Endothelial cell (in vitro differentiated cells): ENCODE measurements around the gene IFNA8. TPM values are rescaled to one million over a fixed set of nuclear protein-coding genes. Genes with fewer than 3 reads are reported as not detected.
A peak's percentile ranks its signal among the peaks of the same experiment; 100 is the strongest.

Experiments
- DNase-seq: peaks from one replicate; pipeline ENCODE4 v3.0.0; 2021; ENCODE audit warnings: low spot score
- H3K27ac Mint-ChIP-seq: one replicate; pipeline ENCODE4 v1.8.0; 2021; ENCODE audit warnings: mixed read lengths, inconsistent platforms; ENCODE audit not compliant: unreplicated experiment
- H3K27me3 Mint-ChIP-seq: one replicate; pipeline ENCODE4 v1.8.0; 2021; ENCODE audit warnings: mild to moderate bottlenecking, moderate library complexity, mixed read lengths, inconsistent platforms; ENCODE audit not compliant: unreplicated experiment
- H3K36me3 Mint-ChIP-seq: one replicate; pipeline ENCODE4 v1.8.0; 2021; ENCODE audit warnings: mild to moderate bottlenecking, low read depth, mixed read lengths, inconsistent platforms; ENCODE audit not compliant: unreplicated experiment
- H3K4me1 Mint-ChIP-seq: one replicate; pipeline ENCODE4 v1.8.0; 2021; ENCODE audit warnings: mild to moderate bottlenecking, mixed read lengths, inconsistent platforms; ENCODE audit not compliant: unreplicated experiment
- H3K4me3 Mint-ChIP-seq: one replicate; pipeline ENCODE4 v1.8.0; 2021; ENCODE audit warnings: mild to moderate bottlenecking, mixed read lengths, inconsistent platforms; ENCODE audit not compliant: unreplicated experiment
- H3K9me3 Mint-ChIP-seq: one replicate; pipeline ENCODE4 v1.8.0; 2021; ENCODE audit warnings: mixed read lengths, inconsistent platforms; ENCODE audit not compliant: unreplicated experiment
- total RNA-seq: library from RNA; stranded (reverse); fragmentation: NEBNext Ultra II Directional; extraction: Animal tissue kit (Norgen Biotek cat#: 25700); gene quantifications from one replicate; pipeline ENCODE4 v1.2.1, GENCODE V29; 2021; ENCODE audit not compliant: unreplicated experiment
- TF ChIP-seq, protein P1 (sequence below): fragments of 200-600 bp; sonication (generic); IDR thresholded peaks from one replicate; pipeline ENCODE4 v1.5.0; 2021; ENCODE audit warnings: antibody characterized with exemption; ENCODE audit not compliant: unreplicated experiment

Gene IFNA8
- total RNA-seq, 1 donor from 2014 or later: not detected

- peaks cover 1% of the 10 kb centered on the region for H3K27me3 Mint-ChIP-seq
- H3K27ac Mint-ChIP-seq: no peak overlapping the region
- TF ChIP-seq, protein P1, sequence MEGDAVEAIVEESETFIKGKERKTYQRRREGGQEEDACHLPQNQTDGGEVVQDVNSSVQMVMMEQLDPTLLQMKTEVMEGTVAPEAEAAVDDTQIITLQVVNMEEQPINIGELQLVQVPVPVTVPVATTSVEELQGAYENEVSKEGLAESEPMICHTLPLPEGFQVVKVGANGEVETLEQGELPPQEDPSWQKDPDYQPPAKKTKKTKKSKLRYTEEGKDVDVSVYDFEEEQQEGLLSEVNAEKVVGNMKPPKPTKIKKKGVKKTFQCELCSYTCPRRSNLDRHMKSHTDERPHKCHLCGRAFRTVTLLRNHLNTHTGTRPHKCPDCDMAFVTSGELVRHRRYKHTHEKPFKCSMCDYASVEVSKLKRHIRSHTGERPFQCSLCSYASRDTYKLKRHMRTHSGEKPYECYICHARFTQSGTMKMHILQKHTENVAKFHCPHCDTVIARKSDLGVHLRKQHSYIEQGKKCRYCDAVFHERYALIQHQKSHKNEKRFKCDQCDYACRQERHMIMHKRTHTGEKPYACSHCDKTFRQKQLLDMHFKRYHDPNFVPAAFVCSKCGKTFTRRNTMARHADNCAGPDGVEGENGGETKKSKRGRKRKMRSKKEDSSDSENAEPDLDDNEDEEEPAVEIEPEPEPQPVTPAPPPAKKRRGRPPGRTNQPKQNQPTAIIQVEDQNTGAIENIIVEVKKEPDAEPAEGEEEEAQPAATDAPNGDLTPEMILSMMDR: no peak
- H3K4me1 Mint-ChIP-seq: peaks cover 2% of the 10 kb centered on the region
- H3K4me3 Mint-ChIP-seq: no peak overlapping the region
- no peak for DNase-seq
- H3K9me3 Mint-ChIP-seq: no peaks in the 10 kb centered on the region
- no peaks in the 10 kb centered on the region for H3K36me3 Mint-ChIP-seq
Measured at GRCh38 chr9:21398955-21399489, 9.9 kb upstream of the IFNA8 start.

GRCh38 chr9:21399956-21400355 is 9.0 kb upstream of the IFNA8 start:
- Mint-ChIP-seq H3K27me3 (peaks cover 1% of the 10 kb centered on the region), H3K4me1 (peaks cover 2% of the 10 kb centered on the region), H3K4me3 (no peak overlapping the region), H3K36me3 (no peaks in the 10 kb centered on the region), H3K27ac (no peak overlapping the region), H3K9me3 (no peaks in the 10 kb centered on the region)
- TF ChIP-seq, protein P1: no peak
- no peak for DNase-seq

- no peak overlapping the region for H3K27ac Mint-ChIP-seq
- peak; percentile 53 for DNase-seq
- H3K4me3 Mint-ChIP-seq: peak overlapping the region; percentile 89
- no peaks in the 10 kb centered on the region for H3K9me3 Mint-ChIP-seq
- no peaks in the 10 kb centered on the region for H3K4me1 Mint-ChIP-seq
- H3K27me3 Mint-ChIP-seq: peaks cover 4% of the 10 kb centered on the region
- H3K36me3 Mint-ChIP-seq: no peaks in the 10 kb centered on the region
- TF ChIP-seq, protein P1: no peak
Measured at GRCh38 chr9:21402386-21403251, 6.3 kb upstream of the IFNA8 start.

GRCh38 chr9:21404146-21404545 is 4.8 kb upstream of the IFNA8 start:
- Mint-ChIP-seq H3K27me3 (peaks cover 4% of the 10 kb centered on the region), H3K36me3 (no peaks in the 10 kb centered on the region), H3K9me3 (no peaks in the 10 kb centered on the region), H3K27ac (no peak overlapping the region), H3K4me1 (no peaks in the 10 kb centered on the region), H3K4me3 (no peak overlapping the region)
- TF ChIP-seq, protein P1: no peak
- no peak for DNase-seq

- Mint-ChIP-seq H3K4me1 (no peaks in the 10 kb centered on the region), H3K9me3 (no peaks in the 10 kb centered on the region), H3K27me3 (peaks cover 2% of the 10 kb centered on the region), H3K36me3 (no peaks in the 10 kb centered on the region), H3K27ac (no peak overlapping the region), H3K4me3 (no peak overlapping the region)
- TF ChIP-seq, protein P1: no peak
- no peak for DNase-seq
Measured at GRCh38 chr9:21412107-21412506, 3.2 kb downstream of the IFNA8 start.
